H1 (cell line): ENCODE results near the gene CACNA2D3. TPM values are rescaled to one million over a fixed set of nuclear protein-coding genes. Genes with fewer than 3 reads are reported as not detected.

Source experiments
- CTCF ChIA-PET: fragments of 300-600 bp; sonication (Branson Sonifier 250); formaldehyde crosslinking; loops from one replicate; lab custom pipeline; 2021; ENCODE audit not compliant: partially characterized antibody; lab: Charles Lee
- POLR2A ChIA-PET: fragments of 300-600 bp; sonication (Branson Sonifier 250); formaldehyde crosslinking; loops from one replicate; lab custom pipeline; 2021; ENCODE audit warnings: inconsistent platforms; ENCODE audit not compliant: partially characterized antibody; lab: Charles Lee
- DNase-seq, 2 experiments: peaks; one replicate each; pipeline versions ENCODE4 v3.0.0 to v3.0.0-alpha.2; 2010 to 2022; ENCODE audit warnings: low spot score in 2 of 2, low read depth in 1 of 2, mixed read lengths in 1 of 2
- FAIRE-seq: peaks from 2 replicates; lab custom pipeline; 2011; peaks lifted over from hg19 to GRCh38; lab: Jason Lieb, UNC
- H2AFZ ChIP-seq: 2 replicates; pipeline ENCODE4 v1.8.1; 2012; ENCODE audit warnings: low read length, inconsistent platforms
- H2AK5ac ChIP-seq: 2 replicates; pipeline ENCODE4 v1.6.1; 2013; ENCODE audit warnings: low read depth, low read length
- H2BK120ac ChIP-seq: replicated peaks from 2 replicates; pipeline ENCODE3; 2013; ENCODE audit warnings: low read depth, low read length, inconsistent platforms
- H2BK12ac ChIP-seq: 2 replicates; pipeline ENCODE4 v1.6.1; 2013; ENCODE audit warnings: low read depth, low read length
- H2BK15ac ChIP-seq: 2 replicates; pipeline ENCODE4 v1.6.1; 2013; ENCODE audit warnings: low read length
- H2BK20ac ChIP-seq: 2 replicates; pipeline ENCODE4 v1.6.1; 2013; ENCODE audit warnings: low read length
- H2BK5ac ChIP-seq: 2 replicates; pipeline ENCODE4 v1.6.1; 2013; ENCODE audit warnings: low read depth, low read length
- H3K14ac ChIP-seq: 2 replicates; pipeline ENCODE4 v1.6.1; 2013; ENCODE audit warnings: inconsistent platforms; ENCODE audit not compliant: insufficient read length
- H3K18ac ChIP-seq: 2 replicates; pipeline ENCODE4 v1.6.1; 2013; ENCODE audit warnings: low read length; ENCODE audit errors: extremely low read depth
- H3K23ac ChIP-seq: 2 replicates; pipeline ENCODE4 v1.6.1; 2013; ENCODE audit warnings: inconsistent platforms; ENCODE audit not compliant: insufficient read length
- H3K23me2 ChIP-seq: 2 replicates; pipeline ENCODE4 v1.6.1; 2013; ENCODE audit warnings: low read depth, low read length
- H3K27ac ChIP-seq: 2 replicates; pipeline ENCODE4 v1.6.1; 2011; ENCODE audit warnings: low read depth, low read length, inconsistent platforms
- H3K27me3 ChIP-seq, 4 experiments: replicated peaks in 1 of 4; 1 replicate in 1 of 4; 2 replicates in 3 of 4; pipeline versions ENCODE4 v1.6.1 to v1.8.1; 2011 to 2013; ENCODE audit warnings: low read length in 3 of 4, mild to moderate bottlenecking in 3 of 4, inconsistent platforms in 2 of 4, mixed read lengths in 2 of 4, moderate library complexity in 1 of 4; ENCODE audit not compliant: control insufficient read depth in 3 of 4, insufficient read depth in 3 of 4; ENCODE audit errors: extremely low read depth in 1 of 4
- H3K36me3 ChIP-seq, 4 experiments: 2 replicates each; pipeline versions ENCODE4 v1.6.1 to v1.8.1; 2011 to 2013; ENCODE audit warnings: mild to moderate bottlenecking in 4 of 4, low read length in 3 of 4, moderate library complexity in 2 of 4, control low read depth in 1 of 4, inconsistent platforms in 1 of 4; ENCODE audit not compliant: insufficient read depth in 4 of 4, control insufficient read depth in 2 of 4
- H3K4ac ChIP-seq: replicated peaks from 2 replicates; pipeline ENCODE3; 2013; ENCODE audit warnings: low read length, low read depth, mixed read lengths, inconsistent platforms; ENCODE audit not compliant: insufficient read length
- H3K4me1 ChIP-seq, 4 experiments: replicated peaks in 1 of 4; 1 replicate in 1 of 4; 2 replicates in 3 of 4; pipeline versions ENCODE4 v1.6.1 to v1.8.1; 2011 to 2013; ENCODE audit warnings: low read length in 3 of 4, inconsistent platforms in 2 of 4, mixed read lengths in 1 of 4; ENCODE audit not compliant: insufficient read depth in 4 of 4, control insufficient read depth in 3 of 4
- H3K4me2 ChIP-seq, 2 experiments: 2 replicates each; pipeline versions ENCODE4 v1.6.1 to v1.8.1; 2011 to 2013; ENCODE audit warnings: low read depth in 2 of 2, low read length in 2 of 2, control low read depth in 1 of 2, inconsistent platforms in 1 of 2, mild to moderate bottlenecking in 1 of 2; ENCODE audit not compliant: insufficient read depth in 1 of 2
- H3K4me3 ChIP-seq, 4 experiments: fragments of 200-600, 300-600 bp in 1 of 4; sonication (generic), shearing (Covaris generic), sonication (Bioruptor Twin) in 1 of 4; 2 replicates each; pipeline versions ENCODE4 v1.5.1 to v1.8.1; 2011 to 2016; ENCODE audit warnings: low read length in 4 of 4, low read depth in 3 of 4, control low read depth in 2 of 4, inconsistent platforms in 2 of 4, mild to moderate bottlenecking in 2 of 4, mixed read lengths in 1 of 4, moderate library complexity in 1 of 4; ENCODE audit not compliant: insufficient read depth in 2 of 4; ENCODE audit errors: extremely low read depth in 1 of 4
- H3K56ac ChIP-seq: replicated peaks from 2 replicates; pipeline ENCODE3; 2013; ENCODE audit warnings: low read depth, mild to moderate bottlenecking, mixed read lengths, low read length, inconsistent platforms; ENCODE audit not compliant: insufficient read length
- H3K79me1 ChIP-seq: 2 replicates; pipeline ENCODE4 v1.6.1; 2013; ENCODE audit warnings: low read depth, low read length, control low read depth
- H3K79me2 ChIP-seq, 2 experiments: 2 replicates each; pipeline versions ENCODE4 v1.6.1 to v1.8.1; 2012 to 2013; ENCODE audit warnings: low read length in 2 of 2, mild to moderate bottlenecking in 2 of 2, inconsistent platforms in 1 of 2; ENCODE audit not compliant: insufficient read depth in 2 of 2, control insufficient read depth in 1 of 2
- H3K9ac ChIP-seq, 4 experiments: replicated peaks in 1 of 4; 1 replicate in 1 of 4; 2 replicates in 3 of 4; pipeline versions ENCODE4 v1.6.1 to v1.8.1; 2011 to 2013; ENCODE audit warnings: low read depth in 3 of 4, low read length in 3 of 4, control low read depth in 2 of 4, mild to moderate bottlenecking in 2 of 4, moderate library complexity in 2 of 4, inconsistent platforms in 1 of 4; ENCODE audit errors: extremely low read depth in 1 of 4
- H3K9me3 ChIP-seq, 2 experiments: 2 replicates each; pipeline versions ENCODE4 v1.6.1 to v1.8.1; 2012 to 2013; ENCODE audit warnings: mild to moderate bottlenecking in 2 of 2, moderate library complexity in 2 of 2, control low read depth in 1 of 2, inconsistent platforms in 1 of 2, low read depth in 1 of 2, low read length in 1 of 2, mixed read lengths in 1 of 2; ENCODE audit not compliant: insufficient read depth in 2 of 2
- H4K20me1 ChIP-seq, 2 experiments: replicated peaks in 1 of 2; 2 replicates each; pipeline versions ENCODE3 to v1.8.1; 2011 to 2013; ENCODE audit warnings: inconsistent platforms in 2 of 2, low read length in 2 of 2, mild to moderate bottlenecking in 1 of 2; ENCODE audit not compliant: insufficient read depth in 2 of 2, control insufficient read depth in 1 of 2
- H4K5ac ChIP-seq: 2 replicates; pipeline ENCODE4 v1.6.1; 2013; ENCODE audit warnings: low read length, low read depth, mixed read lengths, inconsistent platforms; ENCODE audit not compliant: insufficient read length
- H4K8ac ChIP-seq: 2 replicates; pipeline ENCODE4 v1.8.0; 2013; ENCODE audit warnings: mild to moderate bottlenecking, moderate library complexity, low read length, inconsistent platforms; ENCODE audit not compliant: insufficient read depth; ENCODE audit errors: extremely low read depth
- H4K91ac ChIP-seq: replicated peaks from 2 replicates; pipeline ENCODE3; 2013; ENCODE audit warnings: low read length, mixed read lengths, inconsistent platforms; ENCODE audit not compliant: insufficient read length
- BCL11A ChIP-seq, 2 experiments: IDR thresholded peaks; one replicate each; pipeline ENCODE4 v1.6.1; 2011; ENCODE audit warnings: low read depth in 2 of 2, low read length in 2 of 2, mild to moderate bottlenecking in 2 of 2
- CEBPB ChIP-seq: IDR thresholded peaks from 2 replicates; pipeline ENCODE4 v1.6.1; 2012; ENCODE audit warnings: low read depth, low read length
- CHD1 ChIP-seq: IDR thresholded peaks from 2 replicates; pipeline ENCODE4 v1.6.1; 2012; ENCODE audit warnings: low read depth, low read length, improper control_type of control experiment
- EGR1 ChIP-seq: IDR thresholded peaks from 2 replicates; pipeline ENCODE4 v1.6.1; 2011; ENCODE audit warnings: low read depth, low read length, borderline replicate concordance
- GTF2F1 ChIP-seq: IDR thresholded peaks from 2 replicates; pipeline ENCODE4 v1.6.1; 2012; ENCODE audit warnings: low read depth, low read length, improper control_type of control experiment, borderline replicate concordance
- HDAC6 ChIP-seq: IDR thresholded peaks from one replicate; pipeline ENCODE4 v1.7.1; 2012; ENCODE audit warnings: low read depth, mild to moderate bottlenecking, inconsistent platforms, low read length, moderate library complexity
- KDM5A ChIP-seq: fragments of 200-600 bp; IDR thresholded peaks from 2 replicates; pipeline ENCODE4 v1.7.1; 2012; ENCODE audit warnings: mild to moderate bottlenecking, low read length, inconsistent platforms, mixed read lengths
- NRF1 ChIP-seq: IDR thresholded peaks from 2 replicates; pipeline ENCODE4 v1.6.1; 2011; ENCODE audit warnings: mild to moderate bottlenecking, low read depth, low read length, improper control_type of control experiment
- PHF8 ChIP-seq: fragments of 200-600 bp; sonication (generic); conservative IDR thresholded peaks from 2 replicates; pipeline ENCODE4 v1.7.1; 2012; ENCODE audit warnings: low read depth, mild to moderate bottlenecking, inconsistent platforms, low read length, moderate library complexity
- RFX5 ChIP-seq: IDR thresholded peaks from 2 replicates; pipeline ENCODE4 v1.6.1; 2011; ENCODE audit warnings: low read depth, low read length, improper control_type of control experiment, borderline replicate concordance
- RNF2 ChIP-seq: fragments of 200-900, 300-1000 bp; sonication (generic); IDR thresholded peaks from 2 replicates; pipeline ENCODE4 v1.7.1; 2016; ENCODE audit warnings: borderline replicate concordance, low read depth, mild to moderate bottlenecking, antibody characterized with exemption, low read length; ENCODE audit not compliant: poor library complexity, severe bottlenecking; ENCODE audit errors: missing control alignments
- SP2 ChIP-seq: IDR thresholded peaks from 2 replicates; pipeline ENCODE4 v1.6.1; 2012; ENCODE audit warnings: mild to moderate bottlenecking, low read length, inconsistent platforms
- SP4 ChIP-seq: IDR thresholded peaks from 2 replicates; pipeline ENCODE4 v1.6.1; 2012; ENCODE audit warnings: low read length, inconsistent platforms
- SUZ12 ChIP-seq: fragments of 200-600 bp; sonication (generic); IDR thresholded peaks from 2 replicates; pipeline ENCODE4 v1.6.1; 2012; ENCODE audit warnings: mild to moderate bottlenecking, inconsistent platforms, low read length, moderate library complexity, mixed read lengths
- TAF7 ChIP-seq: optimal IDR thresholded peaks from 2 replicates; pipeline ENCODE3; 2011; ENCODE audit warnings: low read depth, mild to moderate bottlenecking, inconsistent platforms, low read length, moderate library complexity, borderline replicate concordance
- ZNF274 ChIP-seq: IDR thresholded peaks from 2 replicates; pipeline ENCODE4 v1.7.0; 2012; ENCODE audit warnings: low read length, borderline replicate concordance; ENCODE audit errors: extremely low read depth
- WGBS, 2 experiments: shearing (Covaris generic) in 1 of 2; methylation state at CpG; one replicate each; pipeline versions ENCODE4 v1.1.6 to v1.1.7; 2013 to 2015; ENCODE audit warnings: low lambda C conversion rate in 2 of 2, mixed read lengths in 2 of 2, inconsistent platforms in 1 of 2, low coverage in 1 of 2, missing lambda C conversion rate in 1 of 2; ENCODE audit not compliant: insufficient replicate concordance in 2 of 2, insufficient coverage in 1 of 2, insufficient read length in 1 of 2; ENCODE audit errors: extremely low coverage in 1 of 2, missing lambda C conversion rate in 1 of 2; 5-methylcytosine and 5-hydroxymethylcytosine counted together
- polyA plus RNA-seq, 7 experiments: library from polyadenylated mRNA; depleted of rRNA in 3 of 7; stranded (reverse) in 5 of 7; unstranded in 2 of 7; fragments of >200 nt in 5 of 7; fragments of 200-250 nt in 2 of 7; gene quantifications; 1 replicate in 5 of 7; 2 replicates in 1 of 7; 4 replicates in 1 of 7; pipeline versions ENCODE4 v1.2.1 to v1.2.3, GENCODE V29; 2011 to 2013; ENCODE audit warnings: missing spikeins in 2 of 7, mixed read lengths in 2 of 7
- total RNA-seq: library from RNA; stranded (reverse); fragmentation: NEBNext Ultra II Directional; extraction: Animal tissue kit (Norgen Biotek cat#: 25700); gene quantifications from 2 replicates; pipeline ENCODE4 v1.2.1, GENCODE V29; 2021

CACNA2D3 gene
- total and polyA plus RNA-seq, 2 of the 8 experiments (the other 6 are each of a cell fraction or from before 2014, with no cell fraction given) = 1.5 to 1.8 TPM

- Histone ChIP-seq H2BK5ac (no peak overlapping the region), H3K79me1 (no peaks in the 10 kb centered on the region), H3K14ac (no peak overlapping the region), H3K4me3 (no peak overlapping the region), H3K9ac (no peak overlapping the region), H3K4ac (no peak overlapping the region), H3K4me1 (no peaks in the 10 kb centered on the region), H3K23ac (no peak overlapping the region), H3K9me3 (no peaks in the 10 kb centered on the region), H3K27me3 (no peaks in the 10 kb centered on the region), H3K23me2 (no peaks in the 10 kb centered on the region), H4K5ac (no peak overlapping the region), H2BK15ac (no peak overlapping the region), H2AFZ (no peak overlapping the region), H4K91ac (no peak overlapping the region), H2AK5ac (no peak overlapping the region), H2BK20ac (no peak overlapping the region), H4K20me1 (no peaks in the 10 kb centered on the region), H3K36me3 (no peaks in the 10 kb centered on the region), H2BK120ac (no peak overlapping the region), H2BK12ac (no peak overlapping the region), H3K56ac (no peak overlapping the region), H3K4me2 (no peak overlapping the region), H4K8ac (no peak overlapping the region), H3K79me2 (no peaks in the 10 kb centered on the region), H3K18ac (no peak overlapping the region), H3K27ac (no peak overlapping the region)
- ChIA-PET POLR2A (no interaction called here), CTCF (no interaction called here)
- DNase-seq (no peak), FAIRE-seq (no peak)
- WGBS, 2 experiments = 96% methylated on average over 5 of the region's 5 CpGs; no CpG with 5 or more reads in 1 of the 2 experiments
- TF ChIP-seq SP2 (no peak), RNF2 (no peak), CHD1 (no peak), TAF7 (no peak), BCL11A (IDR thresholded peaks at IDR 0.05; ENCODE audit: low read depth in 2 of 2, low read length in 2 of 2) (no peak), EGR1 (no peak), SUZ12 (no peak), NRF1 (no peak), CEBPB (no peak), GTF2F1 (no peak), KDM5A (no peak), RFX5 (no peak), PHF8 (no peak), SP4 (no peak), ZNF274 (no peak), HDAC6 (no peak)
Measured at GRCh38 chr3:55118451-55118850, 996.1 kb downstream of the CACNA2D3 start.
